Esophagus muscularis mucosa (tissue), 4 donors: Measurements from ENCODE around the gene SPATA16. TPM values are rescaled to one million over a fixed set of nuclear protein-coding genes. Genes with fewer than 3 reads are reported as not detected.

Experiments used
- DNase-seq: peaks from one replicate; pipeline ENCODE4 v3.0.0-alpha.2; 2017; ENCODE audit errors: extremely low spot score
- H3K27ac ChIP-seq, 4 donors: fragments of 200-600 bp; sonication (generic); replicated peaks in 1 of 4; 1 replicate in 3 of 4; 2 replicates in 1 of 4; pipeline ENCODE4 v1.5.1; 2016 to 2019; ENCODE audit warnings: mild to moderate bottlenecking in 1 of 4
- H3K27me3 ChIP-seq, 4 donors: fragments of 200-600 bp; sonication (generic); one replicate each; pipeline versions ENCODE4 v1.5.1 to v1.6.0; 2016 to 2019
- H3K36me3 ChIP-seq, 4 donors: fragments of 200-600 bp; sonication (generic); one replicate each; pipeline ENCODE4 v1.5.1; 2016 to 2019
- H3K4me1 ChIP-seq, 4 donors: fragments of 200-600 bp; sonication (generic); one replicate each; pipeline ENCODE4 v1.5.1; 2016 to 2019
- H3K4me3 ChIP-seq, 4 donors: fragments of 200-600 bp; sonication (generic); 1 replicate in 2 of 4; 2 replicates in 2 of 4; pipeline ENCODE4 v1.5.1; 2016 to 2019; ENCODE audit warnings: mild to moderate bottlenecking in 4 of 4, moderate library complexity in 1 of 4
- H3K9me3 ChIP-seq, 4 donors: fragments of 200-600 bp; sonication (generic); 1 replicate in 3 of 4; 2 replicates in 1 of 4; pipeline ENCODE4 v1.5.1; 2016 to 2019
- CTCF ChIP-seq, 3 experiments: fragments of 200-600 bp in 2 of 3; fragments of 450-650 bp in 1 of 3; sonication (generic) in 2 of 3; IDR thresholded peaks; one replicate each; pipeline ENCODE4 v1.5.1; 2017 to 2019; ENCODE audit warnings: antibody characterized with exemption in 3 of 3, mild to moderate bottlenecking in 2 of 3, moderate library complexity in 1 of 3
- EP300 ChIP-seq: sonication (generic); formaldehyde crosslinking; IDR thresholded peaks from one replicate; pipeline ENCODE4 v1.6.1; 2017; ENCODE audit warnings: antibody characterized with exemption
- POLR2A ChIP-seq: fragments of 450-650 bp; IDR thresholded peaks from one replicate; pipeline ENCODE4 v1.6.1; 2017; ENCODE audit warnings: antibody characterized with exemption, moderate library complexity, mild to moderate bottlenecking, low read depth
- POLR2AphosphoS5 ChIP-seq, 2 donors: sonication (generic); formaldehyde crosslinking; IDR thresholded peaks; one replicate each; pipeline ENCODE4 v1.6.1; 2017; ENCODE audit warnings: antibody characterized with exemption in 2 of 2
- WGBS: methylation state at CpG from one replicate; pipeline ENCODE4 v1.1.5; 2018; 5-methylcytosine and 5-hydroxymethylcytosine counted together
- intact Hi-C: fragments of 100-400 bp; cut with DNase I; formaldehyde crosslinking; loops from one replicate; pipeline ENCODE4 v1.15.1; 2023
- total RNA-seq, 4 donors: library from RNA; depleted of rRNA; stranded (reverse); fragments of >200 nt; gene quantifications; one replicate each; pipeline versions ENCODE4 v1.1.0 to v1.2.1, GENCODE V29; 2016

The SPATA16 gene
- total RNA-seq, 4 donors from 2014 or later = not detected

- Histone ChIP-seq H3K9me3 (no peaks in the 10 kb centered on the region), H3K27ac (no peak overlapping the region), H3K4me1 (no peaks in the 10 kb centered on the region), H3K36me3 (no peaks in the 10 kb centered on the region), H3K27me3 (no peaks in the 10 kb centered on the region), H3K4me3 (no peak overlapping the region)
- no peak for DNase-seq
- TF ChIP-seq POLR2AphosphoS5 (IDR thresholded peaks at IDR 0.05) (no peak), CTCF (IDR thresholded peaks at IDR 0.05) (no peak), POLR2A (no peak), EP300 (no peak)
- WGBS = 55% methylated on average over 4 of the region's 4 CpGs
- intact Hi-C loops = no loop called here
These were observed 300.1 kb downstream of the SPATA16 start for GRCh38 chr3:172840913-172841312.

GRCh38 chr3:172840463-172840862 lies 300.6 kb downstream of the SPATA16 start:
- Histone ChIP-seq H3K27me3 (no peaks in the 10 kb centered on the region), H3K4me1 (no peaks in the 10 kb centered on the region), H3K9me3 (no peaks in the 10 kb centered on the region), H3K36me3 (no peaks in the 10 kb centered on the region), H3K4me3 (no peak overlapping the region), H3K27ac (no peak overlapping the region)
- no peak for DNase-seq
- intact Hi-C loops = no loop called here
- 64% methylated on average over 4 of the region's 4 CpGs for WGBS
- TF ChIP-seq CTCF (IDR thresholded peaks at IDR 0.05) = no peak
- no peak for TF ChIP-seq POLR2A
- no peak for TF ChIP-seq EP300
- no peak for TF ChIP-seq POLR2AphosphoS5 (IDR thresholded peaks at IDR 0.05)

GRCh38 chr3:172839679-172840078 lies 301.4 kb downstream of the SPATA16 start:
- Histone ChIP-seq H3K27ac (no peak overlapping the region), H3K9me3 (no peaks in the 10 kb centered on the region), H3K4me3 (no peak overlapping the region), H3K36me3 (no peaks in the 10 kb centered on the region), H3K4me1 (no peaks in the 10 kb centered on the region), H3K27me3 (no peaks in the 10 kb centered on the region)
- DNase-seq = no peak
- 55% methylated on average over 4 of the region's 4 CpGs for WGBS
- intact Hi-C loops = no loop called here
- TF ChIP-seq POLR2AphosphoS5 (IDR thresholded peaks at IDR 0.05) = no peak
- no peak for TF ChIP-seq CTCF (IDR thresholded peaks at IDR 0.05)
- TF ChIP-seq POLR2A = no peak
- no peak for TF ChIP-seq EP300
